Stomach (tissue), 9 donors: ENCODE measurements around the gene PCDHGA6. TPM values are rescaled to one million over a fixed set of nuclear protein-coding genes. Genes with fewer than 3 reads are reported as not detected.
"Not testable (repeated sequence)": the region's sequence is repeated elsewhere in the genome, so short reads cannot be mapped to it uniquely, and the experiment has no call there.

Source experiments
- DNase-seq, 2 donors: peaks; one replicate each; pipeline versions ENCODE4 v3.0.0 to v3.0.0-alpha.2; 2013 to 2019
- H3K27ac ChIP-seq, 5 donors: fragments of 200-600 bp in 4 of 5; sonication (generic) in 4 of 5; one replicate each; pipeline ENCODE4 v1.5.1; 2013 to 2019; ENCODE audit warnings: mild to moderate bottlenecking in 1 of 5, moderate library complexity in 1 of 5
- H3K27me3 ChIP-seq, 3 donors: fragments of 200-600 bp; sonication (generic); one replicate each; pipeline ENCODE4 v1.5.1; 2017 to 2019; ENCODE audit warnings: mixed run types in 1 of 3
- H3K36me3 ChIP-seq, 4 donors: fragments of 200-600 bp; sonication (generic); 1 replicate in 3 of 4; 2 replicates in 1 of 4; pipeline ENCODE4 v1.5.1; 2016 to 2019
- H3K4me1 ChIP-seq, 4 donors: fragments of 200-600 bp; sonication (generic); one replicate each; pipeline ENCODE4 v1.5.1; 2016 to 2019
- H3K4me3 ChIP-seq, 4 donors: fragments of 200-600 bp; sonication (generic) in 3 of 4; one replicate each; pipeline ENCODE4 v1.5.1; 2016 to 2019; ENCODE audit warnings: mild to moderate bottlenecking in 1 of 4
- H3K9me3 ChIP-seq, 4 donors: fragments of 200-600 bp; sonication (generic); one replicate each; pipeline ENCODE4 v1.5.1; 2016 to 2019
- EP300 ChIP-seq: sonication (generic); formaldehyde crosslinking; IDR thresholded peaks from one replicate; pipeline ENCODE4 v1.6.1; 2017; ENCODE audit warnings: antibody characterized with exemption
- POLR2A ChIP-seq, 4 donors: fragments of 450-650 bp; IDR thresholded peaks; one replicate each; pipeline ENCODE4 v1.6.1; 2016; ENCODE audit warnings: antibody characterized with exemption in 4 of 4, control low read depth in 2 of 4, mild to moderate bottlenecking in 1 of 4, moderate library complexity in 1 of 4
- POLR2AphosphoS5 ChIP-seq, 3 donors: sonication (generic); formaldehyde crosslinking; IDR thresholded peaks; one replicate each; pipeline ENCODE4 v1.6.1; 2016; ENCODE audit warnings: antibody characterized with exemption in 3 of 3
- WGBS, 5 donors: extraction: QIAGEN DNeasy Blood & Tissue Kit in 3 of 5; methylation state at CpG; one replicate each; pipeline versions ENCODE4 v1.1.5 to v1.1.7; 2013 to 2018; 5-methylcytosine and 5-hydroxymethylcytosine counted together
- intact Hi-C: fragments of 100-400 bp; cut with DNase I; formaldehyde crosslinking; loops from one replicate; pipeline ENCODE4 v1.15.1; 2023; ENCODE audit warnings: low total_unique reads
- polyA plus RNA-seq, 3 donors: library from polyadenylated mRNA; stranded (reverse); fragments of 200-250 nt; gene quantifications; one replicate each; pipeline ENCODE4 v1.2.3, GENCODE V29; 2013
- total RNA-seq, 5 donors: library from RNA; depleted of rRNA; stranded (reverse); fragments of >200 nt; gene quantifications; one replicate each; pipeline versions ENCODE4 v1.1.0 to v1.2.3, GENCODE V29; 2014 to 2016
- TF ChIP-seq, protein P1 (sequence below), 7 experiments: fragments of 450-650 bp in 4 of 7; fragments of 200-600 bp in 3 of 7; sonication (generic) in 3 of 7; IDR thresholded peaks; one replicate each; pipeline ENCODE4 v1.5.1; 2016 to 2019; ENCODE audit warnings: antibody characterized with exemption in 7 of 7, control low read depth in 2 of 7, mild to moderate bottlenecking in 1 of 7
- donor health status: healthy with polysubstance abuse.
- donor health status: Bipolar disorder and iron deficiency.
- donor health status: healthy.

The PCDHGA6 gene
- total and polyA plus RNA-seq, 8 donors: 0.06 to 4.4 (median 0.58) TPM; not detected in 1

DNA sequence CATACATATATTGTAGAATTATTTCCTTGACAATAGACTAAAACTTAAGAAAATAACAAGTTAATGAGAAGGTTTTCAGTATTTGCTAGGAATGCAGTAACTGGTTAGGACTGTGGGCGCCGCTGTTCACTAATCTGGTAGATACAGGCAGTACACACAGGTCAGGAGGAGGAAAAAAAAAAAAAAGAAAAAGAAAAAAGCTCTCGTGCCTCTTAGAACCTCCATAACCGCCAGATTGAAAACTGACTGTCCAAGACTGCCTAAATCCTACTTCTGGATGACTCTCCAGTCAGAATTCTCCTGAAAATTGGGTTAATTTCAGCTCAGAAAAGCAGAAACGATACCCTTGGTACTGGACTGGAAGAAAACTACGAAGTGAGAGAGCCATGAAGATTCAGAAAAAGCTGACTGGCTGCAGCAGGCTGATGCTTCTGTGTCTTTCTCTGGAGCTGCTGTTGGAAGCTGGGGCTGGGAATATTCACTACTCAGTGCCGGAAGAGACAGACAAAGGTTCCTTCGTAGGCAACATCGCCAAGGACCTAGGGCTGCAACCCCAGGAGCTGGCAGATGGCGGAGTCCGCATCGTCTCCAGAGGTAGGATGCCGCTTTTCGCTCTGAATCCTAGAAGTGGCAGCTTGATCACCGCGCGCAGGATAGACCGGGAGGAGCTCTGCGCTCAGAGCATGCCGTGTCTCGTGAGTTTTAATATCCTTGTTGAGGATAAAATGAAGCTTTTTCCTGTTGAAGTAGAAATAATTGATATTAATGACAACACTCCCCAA, 43.2 kb upstream of the PCDHGA6 start, which contains the start of gene PCDHGA1:
PCDHGA1 (plus strand) TSS at position 216 of the 782 bp plus-strand sequence.
- 22 to 32% (median 27%) methylated on average over 21 of the region's 21 CpGs for WGBS, 5 donors
- no peak within 1 kb of the TSS for H3K27ac ChIP-seq
- H3K4me3 ChIP-seq: no peak within 1 kb of the TSS
- peaks cover 0 to 70% (median 28%) of the 10 kb centered on the region in 3 donors for H3K27me3 ChIP-seq
- TF ChIP-seq POLR2A (IDR thresholded peaks at IDR 0.05): no peak
- TF ChIP-seq EP300: no peak
- TF ChIP-seq POLR2AphosphoS5 (IDR thresholded peaks at IDR 0.05): no peak
- TF ChIP-seq, protein P1, sequence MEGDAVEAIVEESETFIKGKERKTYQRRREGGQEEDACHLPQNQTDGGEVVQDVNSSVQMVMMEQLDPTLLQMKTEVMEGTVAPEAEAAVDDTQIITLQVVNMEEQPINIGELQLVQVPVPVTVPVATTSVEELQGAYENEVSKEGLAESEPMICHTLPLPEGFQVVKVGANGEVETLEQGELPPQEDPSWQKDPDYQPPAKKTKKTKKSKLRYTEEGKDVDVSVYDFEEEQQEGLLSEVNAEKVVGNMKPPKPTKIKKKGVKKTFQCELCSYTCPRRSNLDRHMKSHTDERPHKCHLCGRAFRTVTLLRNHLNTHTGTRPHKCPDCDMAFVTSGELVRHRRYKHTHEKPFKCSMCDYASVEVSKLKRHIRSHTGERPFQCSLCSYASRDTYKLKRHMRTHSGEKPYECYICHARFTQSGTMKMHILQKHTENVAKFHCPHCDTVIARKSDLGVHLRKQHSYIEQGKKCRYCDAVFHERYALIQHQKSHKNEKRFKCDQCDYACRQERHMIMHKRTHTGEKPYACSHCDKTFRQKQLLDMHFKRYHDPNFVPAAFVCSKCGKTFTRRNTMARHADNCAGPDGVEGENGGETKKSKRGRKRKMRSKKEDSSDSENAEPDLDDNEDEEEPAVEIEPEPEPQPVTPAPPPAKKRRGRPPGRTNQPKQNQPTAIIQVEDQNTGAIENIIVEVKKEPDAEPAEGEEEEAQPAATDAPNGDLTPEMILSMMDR (IDR thresholded peaks at IDR 0.05): no peak
- H3K36me3 ChIP-seq: peaks cover 0 to 5% (median 0%) of the 10 kb centered on the region in 4 donors
- peaks cover 25 to 97% (median 87%) of the 10 kb centered on the region in 4 donors for H3K9me3 ChIP-seq
- intact Hi-C loops: no loop called here
- H3K4me1 ChIP-seq: no peaks in the 10 kb centered on the region
- DNase-seq: peak in 1 of 2 donors; percentile 27

DNA sequence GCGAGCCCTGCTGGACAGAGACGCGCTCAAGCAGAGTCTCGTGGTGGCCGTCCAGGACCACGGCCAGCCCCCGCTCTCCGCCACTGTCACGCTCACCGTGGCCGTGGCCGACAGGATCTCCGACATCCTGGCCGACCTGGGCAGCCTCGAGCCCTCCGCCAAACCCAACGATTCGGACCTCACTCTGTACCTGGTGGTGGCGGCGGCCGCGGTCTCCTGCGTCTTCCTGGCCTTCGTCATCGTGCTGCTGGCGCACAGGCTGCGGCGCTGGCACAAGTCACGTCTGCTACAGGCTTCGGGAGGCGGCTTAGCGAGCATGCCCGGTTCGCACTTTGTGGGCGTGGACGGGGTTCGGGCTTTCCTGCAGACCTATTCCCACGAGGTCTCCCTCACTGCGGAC, 41.1 kb upstream of the PCDHGA6 start:
- H3K27me3 ChIP-seq: peaks cover 0 to 66% (median 28%) of the 10 kb centered on the region in 3 donors
- H3K27ac ChIP-seq, intact Hi-C loops, H3K4me3 ChIP-seq, DNase-seq, H3K4me1 ChIP-seq, H3K36me3 ChIP-seq: not testable (repeated sequence)
- 20 to 44% (median 42%) methylated on average over 6 to 39 of the region's 39 CpGs for WGBS, 5 donors
- H3K9me3 ChIP-seq: peaks cover 20 to 95% (median 82%) of the 10 kb centered on the region in 4 donors

DNA sequence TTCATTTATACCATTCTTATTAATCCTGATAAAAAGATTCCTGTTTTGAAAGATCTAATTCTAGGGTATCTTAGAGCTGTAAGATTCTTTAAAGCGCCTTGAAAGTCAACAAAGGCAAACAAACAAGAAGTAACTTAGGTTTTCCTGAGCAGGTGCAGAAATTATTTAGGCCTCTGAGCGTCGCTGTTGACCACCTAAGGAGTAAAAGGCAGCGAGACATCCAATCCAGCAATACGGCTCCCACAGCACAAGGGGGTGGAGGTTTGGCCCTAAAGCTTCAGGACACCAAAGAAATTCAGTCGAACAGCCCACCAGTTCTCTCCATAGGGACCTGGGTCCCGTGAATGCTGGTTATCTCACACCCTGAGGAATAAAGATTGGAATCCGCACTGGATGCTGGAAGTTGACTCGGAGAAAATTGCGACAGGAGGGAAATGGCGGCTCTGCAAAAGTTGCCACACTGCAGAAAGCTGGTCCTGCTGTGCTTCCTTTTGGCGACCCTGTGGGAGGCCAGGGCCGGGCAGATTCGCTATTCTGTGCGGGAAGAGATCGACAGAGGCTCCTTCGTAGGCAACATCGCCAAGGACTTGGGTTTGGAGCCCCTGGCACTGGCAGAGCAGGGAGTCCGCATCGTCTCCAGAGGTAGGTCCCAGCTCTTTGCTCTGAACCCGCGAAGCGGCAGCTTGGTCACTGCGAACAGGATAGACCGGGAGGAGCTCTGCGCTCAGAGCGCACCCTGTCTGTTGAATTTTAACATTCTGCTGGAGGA, 35.0 kb upstream of the PCDHGA6 start, which contains the start of gene PCDHGA2:
PCDHGA2 (plus strand) TSS at position 223 of the 769 bp plus-strand sequence.
- WGBS, 5 donors: 8 to 17% (median 13%) methylated on average over 27 of the region's 27 CpGs
- H3K27me3 ChIP-seq: peaks cover 0 to 58% (median 15%) of the 10 kb centered on the region in 3 donors
- no peaks in the 10 kb centered on the region for H3K4me1 ChIP-seq
- peak within 1 kb of the TSS in 3 of 4 donors; percentile 18 to 29 (median 26) for H3K4me3 ChIP-seq
- intact Hi-C loops: no loop called here
- H3K36me3 ChIP-seq: no peaks in the 10 kb centered on the region
- peaks cover 33 to 96% (median 87%) of the 10 kb centered on the region in 4 donors for H3K9me3 ChIP-seq
- DNase-seq: peak in 1 of 2 donors; percentile 55
- TF ChIP-seq POLR2A (IDR thresholded peaks at IDR 0.05) (no peak), EP300 (no peak), POLR2AphosphoS5 (IDR thresholded peaks at IDR 0.05) (no peak)
- TF ChIP-seq, protein P1 (IDR thresholded peaks at IDR 0.05): no peak
- no peak within 1 kb of the TSS for H3K27ac ChIP-seq

DNA sequence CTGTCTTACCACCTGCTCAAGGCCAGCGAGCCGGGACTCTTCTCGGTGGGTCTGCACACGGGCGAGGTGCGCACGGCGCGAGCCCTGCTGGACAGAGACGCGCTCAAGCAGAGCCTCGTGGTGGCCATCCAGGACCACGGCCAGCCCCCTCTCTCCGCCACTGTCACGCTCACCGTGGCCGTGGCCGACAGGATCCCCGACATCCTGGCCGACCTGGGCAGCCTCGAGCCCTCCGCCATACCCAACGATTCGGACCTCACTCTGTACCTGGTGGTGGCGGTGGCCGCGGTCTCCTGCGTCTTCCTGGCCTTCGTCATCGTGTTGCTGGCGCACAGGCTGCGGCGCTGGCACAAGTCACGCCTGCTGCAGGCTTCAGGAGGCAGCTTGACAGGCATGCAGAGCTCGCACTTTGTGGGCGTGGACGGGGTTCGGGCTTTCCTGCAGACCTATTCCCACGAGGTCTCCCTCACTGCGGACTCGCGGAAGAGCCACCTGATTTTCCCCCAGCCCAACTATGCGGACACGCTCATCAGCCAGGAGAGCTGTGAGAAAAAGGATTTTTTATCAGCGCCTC, 32.8 kb upstream of the PCDHGA6 start:
- H3K4me1 ChIP-seq, DNase-seq, H3K27ac ChIP-seq, H3K4me3 ChIP-seq, intact Hi-C loops, H3K36me3 ChIP-seq: not testable (repeated sequence)
- peaks cover 0 to 66% (median 14%) of the 10 kb centered on the region in 3 donors for H3K27me3 ChIP-seq
- H3K9me3 ChIP-seq: peaks cover 40 to 100% (median 95%) of the 10 kb centered on the region in 4 donors
- WGBS, 5 donors: 42 to 70% (median 62%) methylated on average over 19 to 44 of the region's 45 CpGs

DNA sequence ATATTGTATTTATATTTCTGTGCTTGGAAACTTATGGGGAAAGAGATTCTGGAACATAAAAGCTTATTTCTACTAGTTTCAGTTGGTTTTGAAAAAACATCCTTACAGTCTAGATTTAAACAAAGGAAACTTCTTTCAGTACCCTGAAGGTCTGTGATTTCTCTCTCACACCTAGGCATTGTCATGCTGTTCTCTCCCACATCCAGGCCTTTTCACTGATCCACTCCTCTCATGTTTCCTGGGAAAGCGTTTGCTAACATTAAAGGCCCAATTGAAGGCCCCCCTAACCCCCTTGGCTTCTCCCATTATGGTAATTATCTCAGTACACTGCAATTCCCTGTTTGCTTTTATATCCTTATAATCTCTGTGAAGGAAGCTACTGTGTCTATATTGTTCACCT, 30.9 kb upstream of the PCDHGA6 start:
- Histone ChIP-seq H3K36me3 (peaks cover 0 to 8% (median 0%) of the 10 kb centered on the region in 4 donors), H3K4me1 (no peaks in the 10 kb centered on the region), H3K4me3 (no peak overlapping the region), H3K27me3 (peaks cover 0 to 65% (median 18%) of the 10 kb centered on the region in 3 donors), H3K9me3 (peaks cover 46 to 100% (median 98%) of the 10 kb centered on the region in 4 donors), H3K27ac (no peak overlapping the region)
- TF ChIP-seq POLR2AphosphoS5 (IDR thresholded peaks at IDR 0.05) (no peak), POLR2A (IDR thresholded peaks at IDR 0.05) (no peak), EP300 (no peak)
- TF ChIP-seq, protein P1 (IDR thresholded peaks at IDR 0.05): no peak
- DNase-seq: no peak
- intact Hi-C loops: no loop called here
- WGBS, 5 donors: 5 to 26% (median 17%) methylated on average over 1 of the region's 1 CpG
